Activated CD8-positive, alpha-beta T cell treated with anti-CD3 and anti-CD28 coated beads for 36 hours (primary cell): ENCODE measurements around the gene PPP4R2. TPM values are rescaled to one million over a fixed set of nuclear protein-coding genes. Genes with fewer than 3 reads are reported as not detected.

Source experiments
- ATAC-seq: fragments of 200-7000 bp; cut with Tn5 transposase; one replicate; pipeline ENCODE4 v1.10.0; 2021; ENCODE audit warnings: mild to moderate bottlenecking, moderate library complexity
- CTCF ChIA-PET: fragments of 350-600 bp; sonication (Branson Sonifier 250); formaldehyde crosslinking; loops from one replicate; lab custom pipeline; 2021; ENCODE audit warnings: antibody characterized with exemption; lab: Charles Lee
- POLR2A ChIA-PET: fragments of 350-600 bp; sonication (Branson Sonifier 250); formaldehyde crosslinking; loops from one replicate; lab custom pipeline; 2021; ENCODE audit warnings: antibody characterized with exemption; lab: Charles Lee
- DNase-seq: peaks from one replicate; pipeline ENCODE4 v3.0.0-alpha.2; 2020
- H3K27ac Mint-ChIP-seq: one replicate; pipeline ENCODE4 v1.8.0; 2021; ENCODE audit warnings: mild to moderate bottlenecking, mixed read lengths
- H3K27me3 Mint-ChIP-seq: one replicate; pipeline ENCODE4 v1.8.0; 2021; ENCODE audit warnings: mixed read lengths
- H3K36me3 Mint-ChIP-seq: one replicate; pipeline ENCODE4 v1.8.0; 2021; ENCODE audit warnings: low read depth, mixed read lengths
- H3K4me1 Mint-ChIP-seq: one replicate; pipeline ENCODE4 v1.8.0; 2021; ENCODE audit warnings: low read depth, mixed read lengths
- H3K4me3 Mint-ChIP-seq: one replicate; pipeline ENCODE4 v1.8.0; 2021; ENCODE audit warnings: mild to moderate bottlenecking, moderate library complexity, mixed read lengths
- H3K9me3 Mint-ChIP-seq: one replicate; pipeline ENCODE4 v1.8.0; 2021; ENCODE audit warnings: mixed read lengths
- intact Hi-C: fragments of 100-400 bp; cut with micrococcal nuclease; formaldehyde crosslinking; loops from one replicate; pipeline ENCODE4 v1.10.0; 2022
- total RNA-seq, 2 experiments: library from RNA; stranded (reverse); gene quantifications; one replicate each; pipeline ENCODE4 v1.2.3, GENCODE V29; 2021
- TF ChIP-seq, protein P1 (sequence below): fragments of 200-600 bp; IDR thresholded peaks from one replicate; pipeline ENCODE4 v1.8.0; 2022; ENCODE audit warnings: antibody characterized with exemption, mild to moderate bottlenecking

Gene PPP4R2
- total RNA-seq, 2 experiments from 2014 or later: 85.5 to 88.6 TPM

DNA sequence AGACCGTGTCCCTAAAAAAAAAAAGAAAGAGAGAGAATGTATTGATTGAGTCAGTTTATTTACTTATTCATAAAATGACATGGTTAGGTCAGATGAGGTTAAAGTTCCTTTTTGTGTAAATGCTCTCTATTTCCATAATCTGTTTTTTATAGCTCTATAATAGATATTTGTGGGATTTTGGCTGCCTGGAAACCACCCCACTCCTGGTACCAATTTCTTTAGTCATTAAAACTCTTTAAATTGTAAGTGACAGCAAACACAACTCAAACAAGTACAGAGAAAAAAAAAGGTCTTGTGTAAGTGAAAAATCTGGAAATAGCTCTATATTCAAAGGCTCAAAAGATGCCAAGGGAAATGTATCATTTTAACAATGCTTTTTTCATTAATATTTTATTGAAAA, 11.0 kb upstream of the PPP4R2 start:
- ATAC-seq (no peak), DNase-seq (no peak)
- TF ChIP-seq, protein P1, sequence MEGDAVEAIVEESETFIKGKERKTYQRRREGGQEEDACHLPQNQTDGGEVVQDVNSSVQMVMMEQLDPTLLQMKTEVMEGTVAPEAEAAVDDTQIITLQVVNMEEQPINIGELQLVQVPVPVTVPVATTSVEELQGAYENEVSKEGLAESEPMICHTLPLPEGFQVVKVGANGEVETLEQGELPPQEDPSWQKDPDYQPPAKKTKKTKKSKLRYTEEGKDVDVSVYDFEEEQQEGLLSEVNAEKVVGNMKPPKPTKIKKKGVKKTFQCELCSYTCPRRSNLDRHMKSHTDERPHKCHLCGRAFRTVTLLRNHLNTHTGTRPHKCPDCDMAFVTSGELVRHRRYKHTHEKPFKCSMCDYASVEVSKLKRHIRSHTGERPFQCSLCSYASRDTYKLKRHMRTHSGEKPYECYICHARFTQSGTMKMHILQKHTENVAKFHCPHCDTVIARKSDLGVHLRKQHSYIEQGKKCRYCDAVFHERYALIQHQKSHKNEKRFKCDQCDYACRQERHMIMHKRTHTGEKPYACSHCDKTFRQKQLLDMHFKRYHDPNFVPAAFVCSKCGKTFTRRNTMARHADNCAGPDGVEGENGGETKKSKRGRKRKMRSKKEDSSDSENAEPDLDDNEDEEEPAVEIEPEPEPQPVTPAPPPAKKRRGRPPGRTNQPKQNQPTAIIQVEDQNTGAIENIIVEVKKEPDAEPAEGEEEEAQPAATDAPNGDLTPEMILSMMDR: no peak
- Mint-ChIP-seq H3K4me3 (no peak overlapping the region), H3K9me3 (peaks cover 7% of the 10 kb centered on the region), H3K36me3 (peaks cover 3% of the 10 kb centered on the region), H3K27me3 (peaks cover 5% of the 10 kb centered on the region), H3K27ac (no peak overlapping the region), H3K4me1 (no peaks in the 10 kb centered on the region)
- ChIA-PET POLR2A (no interaction called here), CTCF (interaction anchor here (1.2 kb wide), 1 partner anchor 10 kb away, joined by 3 read pairs; no protein-coding TSS in a partner anchor)
- intact Hi-C loops: no loop called here

DNA sequence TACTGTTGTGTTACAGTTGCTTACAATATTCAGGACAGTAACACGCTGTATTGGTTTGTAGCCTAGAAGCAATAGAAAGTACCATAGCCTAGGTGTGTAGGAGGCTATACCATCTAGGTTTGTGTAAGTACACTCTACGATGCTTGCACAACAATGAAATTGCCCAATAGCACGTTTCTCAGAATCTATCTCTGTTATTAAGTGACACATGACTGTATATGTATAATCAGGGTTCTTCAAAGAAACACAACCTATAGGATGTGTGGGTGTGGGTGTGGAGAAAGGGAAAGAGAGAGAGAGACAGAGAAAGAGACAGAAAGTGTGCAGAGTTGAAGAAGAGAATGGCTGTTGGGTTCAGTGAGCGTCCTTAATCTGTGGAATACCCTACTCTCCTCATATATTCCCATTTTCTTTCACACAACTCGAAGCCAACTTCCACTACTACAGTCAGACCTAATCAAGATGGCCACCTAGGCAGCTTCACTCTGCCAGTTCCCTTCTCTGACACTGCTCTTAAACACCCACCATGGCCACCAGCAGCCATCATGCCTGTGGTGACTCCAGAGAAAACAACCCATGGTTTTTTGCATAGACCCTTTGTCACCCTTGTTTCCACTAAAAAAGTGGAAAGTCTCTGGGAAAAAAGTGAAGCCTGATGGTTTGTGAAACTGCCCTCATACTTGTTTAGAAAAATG, 5.8 kb upstream of the PPP4R2 start:
- Mint-ChIP-seq H3K27ac (no peak overlapping the region), H3K4me3 (no peak overlapping the region), H3K9me3 (peaks cover 3% of the 10 kb centered on the region), H3K27me3 (no peaks in the 10 kb centered on the region), H3K4me1 (peaks cover 2% of the 10 kb centered on the region), H3K36me3 (peaks cover 3% of the 10 kb centered on the region)
- no peak for ATAC-seq
- TF ChIP-seq, protein P1: no peak
- intact Hi-C loops: no loop called here
- DNase-seq: no peak
- POLR2A ChIA-PET: interaction anchor here (0.7 kb wide), 1 partner anchor 34 kb away, joined by 3 read pairs; no protein-coding TSS in a partner anchor
- CTCF ChIA-PET: interaction anchor here (1.2 kb wide), 1 partner anchor 52 kb away, joined by 3 read pairs; no protein-coding TSS in a partner anchor

DNA sequence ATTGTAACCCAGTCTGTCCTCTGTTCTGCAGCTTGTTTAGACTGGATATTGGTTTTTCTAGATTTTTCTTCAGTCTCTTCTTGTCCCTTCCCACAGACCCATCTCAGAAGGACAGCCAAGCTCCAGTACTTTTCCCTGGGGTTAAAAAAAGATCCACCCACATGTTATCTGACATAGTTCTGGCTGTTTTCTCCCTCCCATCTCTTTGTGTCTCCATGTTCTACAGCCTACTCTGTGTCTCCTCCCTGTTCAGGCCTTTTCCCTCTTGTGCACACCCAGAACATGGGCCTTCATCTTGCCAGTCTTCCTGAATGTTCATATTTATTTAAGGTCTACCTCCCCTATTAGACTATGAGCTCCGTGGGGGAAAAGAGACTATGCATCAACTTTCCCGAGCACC, 5.1 kb upstream of the PPP4R2 start:
- ChIA-PET POLR2A (interaction anchor here (0.7 kb wide), 1 partner anchor 35 kb away, joined by 3 read pairs; no protein-coding TSS in a partner anchor), CTCF (interaction anchor here (1.2 to 1.9 kb wide), 2 partner anchors 9 to 52 kb away, joined by 3 to 4 read pairs; no protein-coding TSS in a partner anchor)
- Mint-ChIP-seq H3K36me3 (no peaks in the 10 kb centered on the region), H3K27me3 (no peaks in the 10 kb centered on the region), H3K9me3 (no peaks in the 10 kb centered on the region), H3K4me1 (peaks cover 2% of the 10 kb centered on the region), H3K4me3 (no peak overlapping the region), H3K27ac (no peak overlapping the region)
- DNase-seq: no peak
- no peak for ATAC-seq
- intact Hi-C loops: no loop called here
- TF ChIP-seq, protein P1: no peak

DNA sequence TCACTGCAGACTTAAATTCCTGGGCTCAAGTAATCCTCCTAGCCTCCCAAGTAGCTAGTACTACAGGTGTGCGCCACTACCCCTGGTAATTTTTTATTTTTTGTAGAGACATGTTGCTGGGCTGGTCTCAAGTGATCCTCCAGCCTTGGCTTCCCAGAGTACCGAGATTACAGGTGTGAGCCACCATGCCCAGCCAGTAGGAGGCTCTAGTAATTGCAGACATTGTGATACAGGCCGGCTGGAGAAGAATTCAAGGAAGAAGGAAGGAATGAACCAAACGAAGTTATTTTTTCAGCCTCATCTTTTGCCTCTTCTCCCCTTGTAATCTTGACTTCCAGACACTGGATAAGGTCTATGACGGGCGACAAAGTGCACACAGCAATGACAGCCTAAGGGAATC, 3.2 kb upstream of the PPP4R2 start:
- DNase-seq (no peak), ATAC-seq (no peak)
- Mint-ChIP-seq H3K4me1 (peaks cover 6% of the 10 kb centered on the region), H3K4me3 (no peak overlapping the region), H3K27me3 (no peaks in the 10 kb centered on the region), H3K36me3 (peaks cover 6% of the 10 kb centered on the region), H3K27ac (no peak overlapping the region), H3K9me3 (no peaks in the 10 kb centered on the region)
- TF ChIP-seq, protein P1: no peak
- intact Hi-C loops: no loop called here
- ChIA-PET CTCF (interaction anchor here (1.9 kb wide), 1 partner anchor 11 kb away, joined by 4 read pairs; no protein-coding TSS in a partner anchor), POLR2A (interaction anchor here (1.2 kb wide), 1 partner anchor 55 kb away, joined by 3 read pairs; no protein-coding TSS in a partner anchor)

DNA sequence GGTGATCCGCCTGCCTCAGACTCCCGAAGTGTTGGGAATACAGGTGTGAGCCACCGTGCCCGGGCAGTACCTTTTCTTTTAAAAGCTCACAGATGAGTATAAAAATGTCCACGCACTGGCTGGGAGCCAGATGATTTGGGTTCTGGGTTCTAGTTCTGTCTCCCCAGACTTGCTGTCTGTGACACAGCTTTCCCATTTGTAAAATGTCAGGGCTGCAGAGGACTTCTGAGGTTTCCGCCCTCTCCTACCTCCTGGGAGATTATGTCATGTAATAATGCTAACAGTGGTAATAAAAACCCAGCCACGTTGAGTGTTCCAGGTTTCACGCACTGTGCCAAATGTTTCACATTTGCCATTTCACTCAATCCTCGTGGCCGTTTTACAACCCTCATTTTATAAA, 1.3 kb upstream of the PPP4R2 start:
- Mint-ChIP-seq H3K27ac (no peak overlapping the region), H3K9me3 (no peaks in the 10 kb centered on the region), H3K27me3 (no peaks in the 10 kb centered on the region), H3K4me3 (no peak overlapping the region), H3K4me1 (peaks cover 23% of the 10 kb centered on the region), H3K36me3 (peaks cover 24% of the 10 kb centered on the region)
- TF ChIP-seq, protein P1: no peak
- intact Hi-C loops: loop anchor here (5.0 kb wide), 2 partner anchors 42 to 53 kb away; no protein-coding TSS in a partner anchor
- POLR2A ChIA-PET: no interaction called here
- DNase-seq (no peak), ATAC-seq (no peak)
- CTCF ChIA-PET: interaction anchor here (1.0 to 1.9 kb wide), 4 partner anchors 10 to 173 kb away, joined by 3 to 5 read pairs (median 3); no protein-coding TSS in a partner anchor
